Ascending aorta (tissue), 2 donors: ENCODE data around the gene SRSF10. TPM values are rescaled to one million over a fixed set of nuclear protein-coding genes. Genes with fewer than 3 reads are reported as not detected.
A peak's percentile ranks its signal among the peaks of the same experiment; 100 is the strongest.
"Not testable (repeated sequence)": the region's sequence is repeated elsewhere in the genome, so short reads cannot be mapped to it uniquely, and the experiment has no call there.

ENCODE experiments used
- DNase-seq, 2 donors: peaks; one replicate each; pipeline ENCODE4 v3.0.0-alpha.2; 2019; ENCODE audit warnings: low spot score in 2 of 2
- H3K27ac ChIP-seq, 2 donors: fragments of 200-600 bp; sonication (generic); one replicate each; pipeline ENCODE4 v1.5.1; 2016 to 2017; ENCODE audit warnings: mild to moderate bottlenecking in 1 of 2
- H3K27me3 ChIP-seq: fragments of 200-600 bp; sonication (generic); one replicate; pipeline ENCODE4 v1.5.1; 2017
- H3K36me3 ChIP-seq, 2 donors: fragments of 200-600 bp; sonication (generic); one replicate each; pipeline ENCODE4 v1.5.1; 2016
- H3K4me1 ChIP-seq, 2 donors: fragments of 200-600 bp; sonication (generic); one replicate each; pipeline ENCODE4 v1.5.1; 2016 to 2017; ENCODE audit warnings: mild to moderate bottlenecking in 1 of 2
- H3K4me3 ChIP-seq, 2 donors: fragments of 200-600 bp; sonication (generic); one replicate each; pipeline ENCODE4 v1.5.1; 2016 to 2017; ENCODE audit warnings: mild to moderate bottlenecking in 1 of 2
- H3K9me3 ChIP-seq, 2 donors: fragments of 200-600 bp; sonication (generic); one replicate each; pipeline ENCODE4 v1.5.1; 2016
- intact Hi-C: fragments of 100-400 bp; cut with DNase I; formaldehyde crosslinking; loops from one replicate; pipeline ENCODE4 v1.15.1; 2023
- total RNA-seq: library from RNA; depleted of rRNA; stranded (reverse); fragments of >200 nt; gene quantifications from one replicate; pipeline ENCODE4 v1.1.0, GENCODE V29; 2016
- TF ChIP-seq, protein P1 (sequence below), 3 experiments: fragments of 200-600 bp in 2 of 3; fragments of 450-650 bp in 1 of 3; sonication (generic) in 2 of 3; IDR thresholded peaks; one replicate each; pipeline ENCODE4 v1.5.1; 2016 to 2019; ENCODE audit warnings: antibody characterized with exemption in 3 of 3, mild to moderate bottlenecking in 1 of 3, moderate library complexity in 1 of 3

Gene SRSF10
- total RNA-seq, 1 donor from 2014 or later: 80.6 TPM

DNA sequence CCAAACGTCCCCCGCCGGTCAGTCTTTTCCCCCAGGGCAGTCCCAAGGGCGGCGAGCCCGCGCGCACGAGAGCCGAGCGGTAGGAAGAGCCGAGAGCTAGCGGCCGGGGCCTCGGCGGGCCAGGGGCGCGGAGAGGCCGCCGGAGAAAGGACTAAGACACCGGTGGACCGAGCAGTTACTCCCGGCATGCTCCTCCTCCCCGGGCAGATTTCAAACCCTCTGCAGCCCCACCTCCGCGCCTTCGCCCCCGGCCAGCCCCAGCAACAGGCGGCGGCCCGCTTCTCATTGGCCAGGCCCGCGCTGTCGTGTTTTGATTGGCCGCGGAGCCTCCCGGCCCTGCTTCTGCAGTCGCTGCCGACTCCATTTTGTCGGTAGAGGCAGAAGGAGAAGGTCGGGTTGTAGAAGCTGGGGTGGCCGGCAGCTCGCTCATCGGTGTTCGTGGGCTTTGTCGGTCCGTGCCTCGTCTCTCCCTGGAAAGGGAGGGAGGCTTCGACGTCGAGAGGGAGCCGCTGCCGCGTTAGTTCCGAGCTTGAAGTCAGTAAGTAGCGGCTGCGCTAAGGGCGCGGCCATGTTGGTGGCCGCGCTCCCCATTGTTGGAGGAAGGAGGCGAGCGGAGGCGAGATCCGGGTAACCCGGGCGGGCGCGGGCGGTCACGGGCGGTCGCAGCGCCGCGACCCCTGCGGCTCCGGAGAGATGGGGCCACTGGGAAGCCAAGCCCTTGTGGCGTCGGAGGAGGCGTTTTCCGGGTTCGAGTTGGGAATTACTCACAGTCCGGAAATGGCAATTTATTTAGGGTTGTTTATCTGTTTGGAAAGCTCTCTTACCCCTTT is 20.5 kb downstream of the SRSF10 start, which contains the start of gene PNRC2:
TSS of gene PNRC2 (plus strand) at position 368 of the 830 bp plus-strand sequence. CDS start 1,630 bp downstream, outside the sequence.
- Histone ChIP-seq H3K4me3 (peak within 1 kb of the TSS; percentile 76 to 81), H3K9me3 (no peaks in the 10 kb centered on the region), H3K4me1 (peaks cover 0 to 12% of the 10 kb centered on the region in 2 donors), H3K36me3 (peaks cover 13 to 16% of the 10 kb centered on the region in 2 donors), H3K27ac (peak within 1 kb of the TSS; percentile 97 to 98), H3K27me3 (no peaks in the 10 kb centered on the region)
- DNase-seq: peak; percentile 89 to 98
- TF ChIP-seq, protein P1, sequence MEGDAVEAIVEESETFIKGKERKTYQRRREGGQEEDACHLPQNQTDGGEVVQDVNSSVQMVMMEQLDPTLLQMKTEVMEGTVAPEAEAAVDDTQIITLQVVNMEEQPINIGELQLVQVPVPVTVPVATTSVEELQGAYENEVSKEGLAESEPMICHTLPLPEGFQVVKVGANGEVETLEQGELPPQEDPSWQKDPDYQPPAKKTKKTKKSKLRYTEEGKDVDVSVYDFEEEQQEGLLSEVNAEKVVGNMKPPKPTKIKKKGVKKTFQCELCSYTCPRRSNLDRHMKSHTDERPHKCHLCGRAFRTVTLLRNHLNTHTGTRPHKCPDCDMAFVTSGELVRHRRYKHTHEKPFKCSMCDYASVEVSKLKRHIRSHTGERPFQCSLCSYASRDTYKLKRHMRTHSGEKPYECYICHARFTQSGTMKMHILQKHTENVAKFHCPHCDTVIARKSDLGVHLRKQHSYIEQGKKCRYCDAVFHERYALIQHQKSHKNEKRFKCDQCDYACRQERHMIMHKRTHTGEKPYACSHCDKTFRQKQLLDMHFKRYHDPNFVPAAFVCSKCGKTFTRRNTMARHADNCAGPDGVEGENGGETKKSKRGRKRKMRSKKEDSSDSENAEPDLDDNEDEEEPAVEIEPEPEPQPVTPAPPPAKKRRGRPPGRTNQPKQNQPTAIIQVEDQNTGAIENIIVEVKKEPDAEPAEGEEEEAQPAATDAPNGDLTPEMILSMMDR (IDR thresholded peaks at IDR 0.05): no peak
- intact Hi-C loops: loop anchor here (1.0 to 10.0 kb wide), 7 partner anchors 21 to 159 kb away; partner anchors contain the start of genes FUCA1, GALE, MYOM3 and SRSF10

DNA sequence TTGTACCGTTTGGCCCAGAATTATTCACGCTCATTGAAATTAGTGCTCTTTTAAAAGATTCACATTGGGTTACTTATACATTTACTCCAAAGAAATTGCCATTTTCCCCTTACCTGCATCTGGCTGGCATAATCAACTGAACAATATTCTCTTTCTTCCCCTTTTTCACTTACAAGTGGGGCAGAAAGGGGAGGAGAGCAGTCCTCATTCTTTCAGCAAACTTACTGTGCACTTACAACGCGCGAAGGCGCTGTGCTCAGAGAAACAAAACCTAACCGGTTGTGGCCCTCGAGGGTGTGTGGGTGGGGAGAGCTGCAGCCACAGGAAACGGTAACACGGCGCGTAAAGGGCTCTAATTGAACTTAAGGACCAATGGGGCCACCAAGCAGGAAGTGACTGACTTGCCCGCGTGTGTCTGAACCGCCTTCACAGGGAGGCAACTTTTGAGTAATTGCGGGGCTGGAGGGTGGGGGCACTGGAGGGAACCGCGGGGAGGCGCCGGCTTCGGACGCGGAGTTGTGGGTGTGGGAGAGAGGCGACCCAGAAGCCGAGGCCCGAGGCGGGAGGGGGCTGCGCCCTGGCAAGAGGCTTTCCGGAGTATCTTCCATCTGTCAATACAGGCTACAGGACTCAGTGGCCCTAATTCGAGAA is 21.2 kb downstream of the SRSF10 start:
- peak overlapping the region; percentile 97 to 98 for H3K27ac ChIP-seq
- no peaks in the 10 kb centered on the region for H3K27me3 ChIP-seq
- no peaks in the 10 kb centered on the region for H3K9me3 ChIP-seq
- DNase-seq: peak; percentile 88 to 95
- H3K4me3 ChIP-seq: peak overlapping the region; percentile 76 to 81
- H3K4me1 ChIP-seq: peaks cover 0 to 7% of the 10 kb centered on the region in 2 donors
- intact Hi-C loops: loop anchor here (1.0 to 10.0 kb wide), 6 partner anchors 39 to 159 kb away; partner anchors contain the start of genes FUCA1, GALE and MYOM3
- TF ChIP-seq, protein P1 (IDR thresholded peaks at IDR 0.05): peak; percentile 16 to 57 (median 35)
- H3K36me3 ChIP-seq: peaks cover 7 to 12% of the 10 kb centered on the region in 2 donors

DNA sequence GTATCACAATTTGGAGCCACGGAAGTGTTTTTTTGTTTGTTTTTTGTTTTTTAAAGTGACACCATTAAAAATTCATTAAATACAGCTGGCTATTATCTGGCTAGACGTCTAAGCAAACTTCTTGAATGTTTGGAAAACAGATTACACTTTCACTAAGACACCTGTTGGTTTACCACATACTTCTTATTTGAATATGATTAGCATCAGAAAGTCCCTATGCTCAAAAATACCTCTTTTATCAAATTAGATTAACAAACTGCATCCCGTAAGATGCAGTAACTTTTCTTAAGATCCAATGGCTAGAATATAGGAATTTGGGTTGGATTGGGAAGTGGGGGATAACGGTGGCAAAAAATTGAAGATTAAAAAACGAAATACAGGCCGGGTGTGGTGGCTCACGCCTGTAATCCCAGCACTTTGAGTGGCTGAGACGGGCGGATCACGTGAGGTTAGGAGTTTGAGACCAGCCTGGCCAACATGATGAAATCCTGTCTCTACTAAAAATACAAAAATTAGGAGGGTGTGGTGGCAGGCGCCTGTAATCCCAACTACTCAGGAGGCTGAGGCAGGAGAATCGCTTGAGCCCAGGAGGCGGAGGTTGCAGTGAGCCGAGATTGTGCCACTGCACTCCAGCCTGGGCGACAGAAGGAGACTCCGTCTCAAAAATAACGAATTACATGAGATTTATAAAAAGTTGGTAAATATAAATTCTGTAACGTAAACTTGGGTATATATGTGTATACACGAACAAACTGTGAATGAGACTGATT is 21.9 kb downstream of the SRSF10 start:
- not testable (repeated sequence) for DNase-seq
- intact Hi-C loops: loop anchor here (2.0 to 10.0 kb wide), 3 partner anchors 63 to 157 kb away; partner anchors contain the start of genes FUCA1 and MYOM3

DNA sequence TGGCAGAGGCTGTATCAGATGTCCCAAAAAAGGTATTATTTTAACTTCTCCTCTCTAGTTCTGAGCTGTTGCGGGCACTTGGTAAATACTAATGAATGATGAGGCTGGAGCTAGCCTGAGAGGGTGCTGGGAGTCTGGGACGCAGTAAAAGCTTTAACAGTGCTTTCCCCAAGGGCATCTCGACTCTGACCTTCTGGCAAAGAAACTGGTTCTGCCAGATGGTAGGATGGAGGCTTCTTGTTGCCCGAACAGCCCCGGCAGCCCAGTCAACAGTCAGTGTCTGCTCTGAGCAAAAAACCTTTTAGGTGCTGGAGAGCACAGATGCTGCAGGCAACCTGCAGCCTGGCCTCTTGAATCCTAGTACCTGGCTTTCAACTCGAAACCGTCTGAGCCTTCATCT is 23.0 kb downstream of the SRSF10 start:
- TF ChIP-seq, protein P1 (IDR thresholded peaks at IDR 0.05): no peak
- peak overlapping the region in 1 of 2 donors; percentile 45 for H3K27ac ChIP-seq

More for the DNA sequence above, 21.9 kb downstream of the SRSF10 start:
- peak overlapping the region; percentile 97 to 98 for H3K27ac ChIP-seq
- not testable (repeated sequence) for H3K4me1 ChIP-seq, H3K9me3 ChIP-seq, H3K36me3 ChIP-seq, H3K27me3 ChIP-seq
- H3K4me3 ChIP-seq: peak overlapping the region; percentile 76 to 81

DNA sequence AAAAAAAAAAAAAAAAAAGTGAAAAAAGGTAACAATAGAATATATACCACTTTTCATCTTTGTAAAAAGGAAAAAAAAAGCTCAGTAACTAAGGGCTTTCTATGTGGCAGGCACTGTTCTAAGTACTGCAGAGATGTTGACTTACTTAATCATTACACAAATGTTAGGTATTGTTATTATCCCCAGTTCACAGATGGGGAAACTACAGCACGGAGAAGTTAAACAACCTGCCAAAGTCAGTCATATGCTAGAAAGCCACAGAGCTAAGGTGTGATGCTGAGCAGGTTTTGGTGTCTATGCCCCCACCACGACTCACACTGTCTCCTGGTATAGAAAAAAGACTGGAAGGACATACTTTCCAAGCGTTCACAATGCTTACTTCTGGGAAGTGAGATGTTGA is 27.1 kb downstream of the SRSF10 start:
- Histone ChIP-seq H3K27me3 (no peaks in the 10 kb centered on the region), H3K4me1 (peaks cover 0 to 12% of the 10 kb centered on the region in 2 donors), H3K9me3 (no peaks in the 10 kb centered on the region), H3K27ac (no peak overlapping the region), H3K4me3 (no peak overlapping the region), H3K36me3 (no peaks in the 10 kb centered on the region)
- no peak for DNase-seq
- TF ChIP-seq, protein P1 (IDR thresholded peaks at IDR 0.05): no peak
- intact Hi-C loops: loop anchor here (10.0 kb wide), 1 partner anchor 162 kb away; the partner anchor contains the start of gene MYOM3

More for the DNA sequence above, 23.0 kb downstream of the SRSF10 start:
- intact Hi-C loops: loop anchor here (10.0 kb wide), 1 partner anchor 158 kb away; the partner anchor contains the start of gene MYOM3
- Histone ChIP-seq H3K27me3 (no peaks in the 10 kb centered on the region), H3K9me3 (no peaks in the 10 kb centered on the region), H3K4me3 (no peak overlapping the region), H3K36me3 (peaks cover 0 to 10% of the 10 kb centered on the region in 2 donors), H3K4me1 (peaks cover 0 to 10% of the 10 kb centered on the region in 2 donors)
- DNase-seq: no peak
